D721Med (cell line): ENCODE results near the gene SCAMP4.

Source experiments
- DNase-seq: peaks from one replicate; pipeline ENCODE4 v3.0.0; 2011; ENCODE audit warnings: low spot score; ENCODE audit not compliant: insufficient read length
- FAIRE-seq: peaks from 2 replicates; lab custom pipeline; 2011; peaks lifted over from hg19 to GRCh38; lab: Jason Lieb, UNC
- CTCF ChIP-seq: IDR thresholded peaks from 2 replicates; pipeline ENCODE4 v1.5.1; 2012; ENCODE audit warnings: mild to moderate bottlenecking, control low read depth; ENCODE audit not compliant: insufficient read depth; ENCODE audit errors: missing control alignments

The SCAMP4 gene

GRCh38 chr19:1889907-1890306, 15.3 kb upstream of the SCAMP4 start:
- DNase-seq (no peak), FAIRE-seq (no peak)
- no peak for TF ChIP-seq CTCF

DNA sequence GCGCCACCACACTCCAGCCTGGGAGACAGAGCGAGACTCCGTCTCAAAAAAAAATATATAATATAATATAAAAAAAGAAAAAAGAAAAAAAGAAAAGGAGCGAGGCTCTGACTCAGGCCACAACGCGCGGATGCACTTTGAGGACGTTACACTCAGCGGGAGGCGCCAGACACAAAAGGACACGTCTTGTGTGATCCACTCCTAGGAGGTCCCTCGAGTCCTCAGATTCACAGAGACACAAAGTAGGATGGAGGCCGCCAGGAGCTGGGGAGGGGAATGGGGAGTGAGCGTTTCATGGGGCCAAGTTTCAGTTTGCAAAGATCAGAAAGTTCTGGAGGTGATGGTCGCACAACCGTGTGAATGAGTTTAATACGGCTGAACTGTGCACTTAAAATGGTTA, 11.4 kb upstream of the SCAMP4 start:
- no peak for FAIRE-seq
- no peak for TF ChIP-seq CTCF
- no peak for DNase-seq

DNA sequence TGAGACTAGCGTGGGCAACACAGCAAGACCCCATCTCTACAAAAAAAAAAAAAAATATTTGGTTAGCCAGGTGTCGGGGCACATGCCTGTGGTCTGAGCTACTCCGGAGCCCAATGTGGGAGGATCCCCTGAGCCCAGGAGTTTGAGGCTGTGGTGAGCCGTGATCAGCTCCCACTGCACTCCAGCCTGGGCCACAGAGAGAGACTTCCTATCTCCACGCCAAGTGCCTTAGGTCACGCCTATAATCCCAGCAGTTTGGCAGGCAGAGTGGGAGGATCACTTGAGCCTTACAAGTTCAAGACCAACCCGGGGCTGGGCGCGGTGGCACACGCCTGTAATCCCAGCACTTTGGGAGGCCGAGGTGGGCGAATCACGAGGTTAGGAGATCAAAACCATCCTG, 8.7 kb upstream of the SCAMP4 start:
- FAIRE-seq: no peak
- DNase-seq: no peak
- TF ChIP-seq CTCF: no peak

DNA sequence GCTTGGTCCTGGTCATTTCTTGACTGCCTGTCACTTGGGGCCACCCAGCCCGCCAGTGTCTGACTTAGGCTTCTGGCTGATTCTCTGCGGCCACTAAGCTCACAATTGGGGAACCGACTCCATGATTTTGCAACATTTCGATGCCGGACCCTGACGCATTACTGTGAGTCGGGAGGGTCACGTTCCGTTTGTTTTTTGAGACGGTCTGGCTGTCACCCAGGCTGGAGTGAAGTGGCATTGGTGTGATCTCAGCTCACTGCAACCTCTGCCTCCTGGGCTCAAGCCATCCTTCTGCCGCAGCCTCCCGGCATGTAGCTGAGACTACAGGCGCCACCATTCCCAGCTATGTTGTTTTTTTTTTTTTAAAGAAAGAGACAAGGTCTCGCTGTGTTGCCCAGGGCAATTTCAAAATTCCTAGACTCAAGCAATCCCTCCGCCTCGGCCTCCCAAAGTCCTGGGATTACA, 3.2 kb upstream of the SCAMP4 start:
- FAIRE-seq (no peak), DNase-seq (no peak)
- TF ChIP-seq CTCF: no peak

GRCh38 chr19:1902923-1903322, 2.3 kb upstream of the SCAMP4 start:
- no peak for DNase-seq
- no peak for TF ChIP-seq CTCF
- no peak for FAIRE-seq

DNA sequence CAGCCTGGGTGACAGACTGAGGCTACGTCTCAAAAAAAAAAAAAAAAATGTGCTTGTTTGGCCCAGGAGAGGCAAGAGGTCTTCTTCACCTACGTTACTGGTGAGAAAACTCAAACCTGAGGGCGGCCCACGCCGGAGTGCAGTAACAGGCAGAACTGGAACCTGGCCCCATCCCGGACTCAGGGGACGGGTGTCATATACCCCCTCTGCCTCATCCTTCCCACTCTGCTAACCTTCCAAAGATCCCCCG, 414 bp upstream of the SCAMP4 start:
- DNase-seq (no peak), FAIRE-seq (no peak)
- no peak for TF ChIP-seq CTCF

- no peak for TF ChIP-seq CTCF
- FAIRE-seq (no peak), DNase-seq (no peak)
Measured at GRCh38 chr19:1905863-1906375, 720 bp downstream of the SCAMP4 start.
